GM12892 (cell line): ENCODE results near the gene TMEM178B.
"Not testable (repeated sequence)": the region's sequence is repeated elsewhere in the genome, so short reads cannot be mapped to it uniquely, and the experiment has no call there.

Experiments used
- DNase-seq: peaks from one replicate; pipeline ENCODE4 v3.0.0; 2011; ENCODE audit not compliant: insufficient read length
- FAIRE-seq: peaks from 2 replicates; lab custom pipeline; 2011; peaks lifted over from hg19 to GRCh38; lab: Jason Lieb, UNC
- POLR2A ChIP-seq: IDR thresholded peaks from 2 replicates; pipeline ENCODE4 v1.6.1; 2011; ENCODE audit warnings: low read depth, low read length, control low read depth
- POLR2AphosphoS5 ChIP-seq: IDR thresholded peaks from 2 replicates; pipeline ENCODE4 v1.6.1; 2011; ENCODE audit warnings: low read depth, low read length, control low read depth
- TAF1 ChIP-seq: IDR thresholded peaks from 2 replicates; pipeline ENCODE4 v1.6.1; 2011; ENCODE audit warnings: low read depth, mild to moderate bottlenecking, control low read depth, low read length, borderline replicate concordance

TMEM178B gene

DNA sequence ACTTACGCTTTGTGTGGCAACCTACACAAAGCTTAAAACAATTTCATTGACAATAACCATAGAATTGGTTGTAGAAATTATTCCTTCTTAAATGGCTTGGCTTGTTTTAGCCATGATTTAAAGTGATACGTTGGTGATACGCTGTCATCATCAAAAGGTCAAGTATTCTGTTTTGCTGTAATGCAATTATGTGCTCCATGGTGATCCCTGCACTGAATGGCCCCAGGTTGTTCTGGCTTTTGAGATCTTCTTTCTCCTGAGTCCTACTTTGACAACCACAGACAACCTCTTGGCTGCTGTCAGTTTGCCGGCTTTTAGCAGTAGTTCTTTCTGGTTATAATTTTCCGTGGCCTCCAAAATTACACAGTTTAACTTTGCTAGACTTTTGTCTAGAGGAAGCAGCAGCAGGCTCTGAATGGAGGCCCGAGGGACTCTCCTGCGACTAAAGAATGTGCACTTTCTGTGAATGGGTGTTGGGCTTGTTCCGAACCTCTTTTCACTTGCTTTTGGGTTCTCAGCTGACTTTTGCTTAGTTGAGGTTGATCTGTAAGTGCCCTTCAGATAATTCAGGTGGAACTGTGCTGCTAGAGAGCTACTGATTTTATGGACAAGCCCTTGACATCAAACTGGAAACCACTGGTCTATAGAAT lies 104.7 kb downstream of the TMEM178B start:
- FAIRE-seq (peak; percentile 38), DNase-seq (no peak)
- TF ChIP-seq POLR2AphosphoS5 = no peak
- TF ChIP-seq POLR2A = no peak
- no peak for TF ChIP-seq TAF1

DNA sequence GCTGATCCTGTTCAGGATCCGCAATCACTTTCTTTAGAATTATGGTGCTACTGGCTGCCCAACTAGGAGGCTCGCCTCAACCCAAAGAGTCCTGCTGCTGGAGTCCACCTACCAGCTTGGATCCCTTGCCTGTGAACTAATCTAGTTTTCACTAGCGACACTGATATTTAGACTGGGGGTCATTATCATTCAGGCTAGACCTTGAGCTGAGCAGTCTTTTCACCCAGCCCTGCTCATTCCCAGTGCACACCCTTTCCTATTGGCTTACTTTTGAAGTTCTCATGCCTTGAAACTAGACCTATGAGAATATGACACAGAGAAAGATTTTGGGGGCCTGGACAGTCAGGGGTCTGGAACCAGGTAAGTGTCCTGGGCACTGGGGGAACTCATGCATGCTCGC lies 107.9 kb downstream of the TMEM178B start:
- FAIRE-seq = no peak
- TF ChIP-seq POLR2AphosphoS5 (no peak), TAF1 (no peak), POLR2A (no peak)
- no peak for DNase-seq

DNA sequence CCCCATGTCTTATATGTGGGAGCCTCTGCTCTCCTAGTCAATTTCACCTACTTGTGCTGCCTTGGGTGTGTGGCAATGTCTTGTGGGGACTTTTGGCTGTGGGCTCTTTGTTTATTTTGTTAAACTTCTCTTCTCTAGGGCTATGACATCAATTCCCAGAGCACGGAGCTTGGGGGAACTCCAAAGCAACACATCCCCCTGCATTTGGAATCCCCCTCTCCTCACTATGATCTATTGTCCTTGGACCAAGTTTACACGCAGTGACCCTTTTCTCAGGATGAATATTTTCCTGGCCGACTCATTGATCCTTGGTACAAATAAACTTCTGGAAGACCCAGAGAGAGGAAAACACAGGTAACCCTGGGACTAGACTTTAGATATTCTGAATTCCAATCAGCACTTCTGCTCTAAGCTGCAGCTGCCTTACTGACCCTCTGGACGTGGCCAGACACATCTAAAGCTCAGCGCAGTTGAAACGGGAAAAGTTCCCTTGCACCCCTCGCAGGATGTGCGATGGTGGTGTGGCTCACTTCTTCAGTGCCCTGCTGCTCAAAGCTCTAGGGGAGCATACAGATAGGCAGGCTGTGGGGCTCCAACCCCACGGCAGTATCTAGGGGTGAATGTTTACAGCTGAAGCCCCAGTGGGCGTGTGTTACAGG lies 110.8 kb downstream of the TMEM178B start:
- DNase-seq = no peak
- TF ChIP-seq POLR2A (no peak), TAF1 (no peak), POLR2AphosphoS5 (no peak)
- no peak for FAIRE-seq

DNA sequence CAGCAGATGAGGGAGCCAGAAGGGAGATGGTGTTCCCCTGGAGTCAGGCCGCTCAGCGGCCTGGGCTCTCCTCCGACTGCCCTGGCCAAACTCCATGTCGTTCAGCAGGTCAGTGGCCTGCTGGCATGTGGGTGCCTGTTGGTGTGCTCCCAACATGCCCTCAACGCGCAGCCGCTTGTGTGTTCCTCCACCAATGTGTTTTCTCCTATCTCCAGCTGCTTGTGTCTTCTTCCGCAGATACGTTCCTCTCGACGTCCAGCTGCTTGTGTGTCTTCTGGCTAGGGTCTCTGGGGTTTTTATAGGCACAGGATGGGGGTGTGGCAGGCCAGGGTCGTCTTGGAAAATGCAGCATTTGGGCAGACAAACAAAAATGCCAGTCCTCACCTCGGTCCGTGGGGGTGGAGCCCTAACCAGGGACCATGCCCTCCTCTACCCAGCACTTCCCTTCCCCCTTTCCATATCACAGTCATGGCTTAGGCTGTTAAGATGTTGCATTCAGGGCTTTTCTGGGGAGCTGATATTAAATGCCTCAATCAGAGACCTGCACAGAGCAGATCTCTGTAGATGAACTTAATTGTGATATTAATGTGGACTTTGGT lies 111.6 kb downstream of the TMEM178B start:
- FAIRE-seq = no peak
- TF ChIP-seq TAF1 (no peak), POLR2A (no peak), POLR2AphosphoS5 (no peak)
- DNase-seq = no peak

DNA sequence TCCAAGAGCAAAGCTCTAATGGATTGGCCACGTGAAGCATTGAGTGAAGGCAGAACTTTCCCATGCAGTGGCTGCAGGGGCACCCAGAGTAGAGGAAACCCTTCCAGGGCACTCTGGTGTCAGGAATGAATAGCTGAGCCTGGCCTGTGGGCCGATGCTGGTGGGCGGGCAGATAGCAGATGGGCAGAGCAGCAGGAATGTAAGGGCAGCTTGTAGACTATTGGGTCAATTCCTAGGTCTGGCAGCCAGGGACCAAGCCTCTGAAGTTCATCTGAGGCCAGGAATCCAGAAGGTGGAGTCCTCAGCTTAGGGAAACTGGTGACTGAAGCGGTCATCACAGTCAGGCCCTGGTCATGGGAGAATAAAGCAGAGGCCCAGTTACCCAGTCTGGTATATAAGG lies 115.4 kb downstream of the TMEM178B start:
- TF ChIP-seq POLR2A (no peak), TAF1 (no peak), POLR2AphosphoS5 (no peak)
- FAIRE-seq (no peak), DNase-seq (no peak)

DNA sequence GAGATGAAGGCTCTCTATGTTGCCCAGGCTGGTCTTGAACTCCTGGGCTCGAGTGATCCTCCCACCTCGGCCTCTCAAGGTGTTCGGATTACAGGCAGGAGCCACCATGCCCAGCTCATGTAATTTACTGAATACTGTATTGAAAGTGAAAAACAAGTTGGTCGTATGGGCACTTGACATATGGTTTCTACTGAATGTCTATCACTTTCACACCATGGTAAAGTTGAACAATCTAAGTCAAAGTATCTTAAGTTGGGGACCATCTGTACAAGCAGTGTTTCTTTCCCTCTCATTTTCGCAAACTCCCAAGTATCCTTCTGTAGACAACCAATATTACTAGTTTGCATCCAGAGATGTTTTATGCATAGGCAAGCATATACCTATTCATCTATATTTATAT lies 116.6 kb downstream of the TMEM178B start:
- FAIRE-seq (peak; percentile 21), DNase-seq (no peak)
- TF ChIP-seq POLR2A (no peak), POLR2AphosphoS5 (no peak), TAF1 (no peak)

DNA sequence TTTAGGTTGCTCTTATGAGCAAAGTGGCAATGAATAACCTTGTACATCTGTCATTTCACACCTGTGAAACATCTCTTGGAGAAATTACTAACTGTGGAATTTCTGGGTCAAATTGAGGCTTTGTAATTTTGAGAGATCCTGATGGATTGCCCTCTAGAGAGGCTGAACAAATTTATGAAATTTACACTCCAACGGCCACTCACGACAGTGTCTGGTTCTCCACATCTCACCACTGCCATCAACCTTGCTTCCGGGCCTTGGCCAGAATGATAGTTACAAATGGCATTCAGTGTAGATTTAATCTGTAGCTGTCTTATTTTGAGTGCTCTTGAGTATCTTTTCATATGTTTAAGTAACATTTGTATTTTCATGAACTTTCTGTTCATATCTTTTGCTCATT lies 117.4 kb downstream of the TMEM178B start:
- DNase-seq (no peak), FAIRE-seq (no peak)
- TF ChIP-seq TAF1 (no peak), POLR2A (no peak), POLR2AphosphoS5 (no peak)

DNA sequence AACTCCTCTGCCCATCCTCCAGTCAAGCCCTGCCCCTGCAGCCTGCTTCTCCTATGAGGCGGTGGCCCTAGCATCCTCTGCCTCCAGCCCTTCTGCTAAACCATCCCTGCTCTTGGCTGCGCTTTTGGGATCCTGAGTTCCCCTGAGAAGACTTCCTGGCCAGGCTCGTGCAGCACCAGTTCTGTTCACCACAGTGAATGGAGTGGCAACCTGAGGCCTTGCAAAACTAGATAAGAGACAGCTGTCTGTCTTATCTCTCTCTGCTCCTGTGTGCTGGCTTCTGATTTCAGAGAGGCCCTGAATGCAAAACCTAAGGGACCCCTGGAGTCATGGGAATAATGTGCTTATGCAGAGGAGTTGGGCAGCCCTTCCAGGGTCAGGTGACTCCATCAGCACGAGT lies 119.2 kb downstream of the TMEM178B start:
- TF ChIP-seq POLR2AphosphoS5 = no peak
- no peak for TF ChIP-seq TAF1
- no peak for TF ChIP-seq POLR2A
- DNase-seq (no peak), FAIRE-seq (no peak)

DNA sequence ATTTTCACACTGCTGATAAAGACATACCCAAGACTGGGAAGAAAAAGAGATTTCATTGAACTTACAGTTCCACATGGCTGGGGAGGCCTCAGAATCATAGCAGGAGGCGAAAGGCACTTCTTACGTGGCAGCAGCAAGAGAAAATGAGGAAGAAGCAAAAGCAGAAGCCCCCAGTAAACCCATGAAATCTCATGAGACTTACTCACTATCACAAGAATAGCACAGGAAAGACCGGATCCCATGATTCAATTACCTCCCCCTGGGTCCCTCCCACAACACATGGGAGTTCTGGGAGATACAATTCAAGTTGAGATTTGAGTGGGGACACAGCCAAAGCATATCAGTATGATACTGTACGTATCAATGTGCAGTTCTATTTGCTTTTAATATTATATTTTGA lies 121.9 kb downstream of the TMEM178B start:
- DNase-seq, FAIRE-seq: not testable (repeated sequence)

DNA sequence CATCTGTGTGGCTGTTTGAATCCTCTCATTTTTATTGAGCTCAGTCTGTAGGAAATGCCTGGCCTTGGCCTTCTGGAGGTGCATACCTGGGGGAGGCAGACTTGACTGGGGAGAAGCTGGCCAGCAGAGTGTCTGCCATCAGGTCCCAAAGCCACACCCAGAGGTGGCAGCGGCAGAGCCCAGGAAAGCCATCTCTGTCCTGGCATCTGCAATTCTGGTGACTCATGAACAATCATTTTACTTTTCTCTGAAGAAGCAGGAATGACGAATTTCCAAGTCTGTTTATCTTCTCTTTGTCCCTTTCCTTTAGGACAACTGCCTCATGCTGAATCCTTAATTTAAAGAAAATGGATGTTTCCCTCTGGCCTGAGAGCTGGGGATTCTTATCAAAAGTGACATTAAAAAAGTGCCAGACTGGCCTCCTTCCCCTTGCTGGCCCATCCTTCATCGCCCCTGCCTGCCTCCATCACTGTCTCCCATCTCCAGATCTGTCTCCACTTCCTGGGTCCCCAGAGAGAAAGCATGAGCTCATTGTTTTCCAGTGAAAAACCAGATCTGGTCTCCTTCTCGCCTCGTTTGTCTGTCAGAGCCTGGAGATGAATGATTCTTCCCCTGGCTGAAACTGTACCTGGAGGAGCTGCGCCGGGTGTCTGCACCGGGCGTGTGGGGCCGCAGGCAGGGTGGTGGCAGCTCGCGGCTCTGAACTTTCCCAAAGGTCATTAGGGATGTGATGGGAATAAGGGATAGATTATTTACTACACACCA lies 124.5 kb downstream of the TMEM178B start:
- no peak for TF ChIP-seq POLR2AphosphoS5
- no peak for TF ChIP-seq POLR2A
- no peak for TF ChIP-seq TAF1
- FAIRE-seq = no peak
- DNase-seq = no peak

DNA sequence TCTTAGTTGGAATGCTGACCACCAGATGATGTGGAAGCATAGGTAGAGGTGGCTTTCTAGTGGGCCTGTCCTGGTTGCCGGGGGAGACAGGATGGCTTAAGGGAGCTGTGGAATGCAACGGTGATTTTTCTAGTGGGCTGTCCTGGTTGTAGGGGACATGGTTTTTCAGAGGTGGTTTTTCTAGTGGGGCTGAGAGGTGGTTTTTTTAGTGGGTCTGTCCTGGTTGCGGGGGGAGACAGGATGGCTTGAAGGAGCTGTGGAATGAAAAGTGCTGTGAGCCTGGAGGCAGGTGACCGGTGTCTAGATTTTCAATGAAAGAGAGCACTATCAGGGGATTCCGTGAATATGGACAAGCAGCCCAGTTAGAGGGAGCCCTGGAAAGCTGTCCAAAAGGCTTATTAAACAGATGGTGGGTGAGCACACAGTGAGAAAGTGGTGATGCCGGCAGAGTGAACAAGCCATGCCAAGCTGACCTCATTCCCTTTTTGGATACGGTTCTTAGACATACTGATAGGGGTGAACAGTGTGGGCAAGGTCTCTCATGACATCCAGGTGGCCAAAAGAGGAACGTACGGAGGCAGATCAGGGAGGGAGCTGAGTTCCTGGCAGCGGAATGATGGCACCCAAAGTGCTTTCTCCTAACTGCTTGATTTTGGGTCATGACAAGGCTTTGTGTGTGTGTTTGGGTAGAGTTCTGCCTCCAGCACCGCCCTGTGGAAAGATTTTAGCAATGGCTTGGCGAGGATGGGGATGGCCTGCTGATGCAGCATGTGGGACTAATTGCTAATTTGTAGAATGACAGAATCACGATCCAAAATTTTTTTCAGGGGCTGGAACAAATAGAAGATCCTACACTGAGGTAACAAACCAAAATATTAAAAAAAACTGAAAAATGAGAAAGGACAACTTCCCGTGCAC lies 126.6 kb downstream of the TMEM178B start:
- no peak for FAIRE-seq
- TF ChIP-seq POLR2AphosphoS5 (no peak), POLR2A (no peak), TAF1 (no peak)

More for the DNA sequence above, 126.6 kb downstream of the TMEM178B start:
- DNase-seq = no peak
